IMR-90 (cell line): ENCODE measurements around the gene CEP72. TPM values are rescaled to one million over a fixed set of nuclear protein-coding genes. Genes with fewer than 3 reads are reported as not detected.

Experiments used
- ATAC-seq: fragments of 200-7000 bp; cut with Tn5 transposase; 2 replicates; pipeline ENCODE4 v1.9.1; 2020; ENCODE audit warnings: low read depth, mild to moderate bottlenecking, moderate library complexity
- BruUV-seq: library from RNA; stranded (reverse); fragments of 400-500 nt; replicated peaks from 2 replicates; lab custom pipeline; 2021; lab: Mats Ljungman, UMichigan
- CTCF ChIA-PET: fragments of 300-600 bp; formaldehyde crosslinking; extraction: SDS; loops from one replicate; lab custom pipeline; 2021; ENCODE audit warnings: antibody characterized with exemption; lab: Yijun Ruan, JAX
- POLR2A ChIA-PET: fragments of 300-600 bp; sonication (Branson Sonifier 250); formaldehyde crosslinking; loops from one replicate; lab custom pipeline; 2022; ENCODE audit warnings: antibody characterized with exemption; ENCODE audit not compliant: unreplicated experiment; lab: Charles Lee
- DNase-seq: peaks from one replicate; pipeline ENCODE4 v3.0.0; 2013
- H2AFZ ChIP-seq: replicated peaks from 2 replicates; pipeline ENCODE3; 2013; ENCODE audit warnings: low read length, mild to moderate bottlenecking; ENCODE audit not compliant: poor library complexity
- H2AK5ac ChIP-seq: 2 replicates; pipeline ENCODE4 v1.6.1; 2013; ENCODE audit warnings: low read depth, low read length, inconsistent platforms
- H2AK9ac ChIP-seq: replicated peaks from 2 replicates; pipeline ENCODE3; 2013; ENCODE audit warnings: mild to moderate bottlenecking, low read depth, low read length, moderate library complexity; ENCODE audit not compliant: poor library complexity
- H2BK120ac ChIP-seq: 2 replicates; pipeline ENCODE4 v1.6.1; 2013; ENCODE audit warnings: low read depth, low read length, inconsistent platforms
- H2BK15ac ChIP-seq: 3 replicates; pipeline ENCODE4 v1.6.1; 2013; ENCODE audit warnings: low read depth, low read length, inconsistent platforms
- H2BK20ac ChIP-seq: 2 replicates; pipeline ENCODE4 v1.6.1; 2013; ENCODE audit warnings: low read depth, mild to moderate bottlenecking, inconsistent platforms, low read length, moderate library complexity
- H2BK5ac ChIP-seq: 2 replicates; pipeline ENCODE4 v1.6.1; 2013; ENCODE audit warnings: mild to moderate bottlenecking, low read depth, low read length, inconsistent platforms; ENCODE audit not compliant: poor library complexity, severe bottlenecking
- H3K14ac ChIP-seq: replicated peaks from 2 replicates; pipeline ENCODE4 v1.6.1; 2013; ENCODE audit warnings: low read depth, low read length, inconsistent platforms
- H3K18ac ChIP-seq: 2 replicates; pipeline ENCODE4 v1.6.1; 2013; ENCODE audit warnings: low read depth, low read length, control low read depth
- H3K23ac ChIP-seq: 2 replicates; pipeline ENCODE4 v1.6.1; 2013; ENCODE audit warnings: low read depth, low read length, inconsistent platforms
- H3K27ac ChIP-seq: 2 replicates; pipeline ENCODE4 v1.5.1; 2013; ENCODE audit warnings: mild to moderate bottlenecking, control low read depth, low read length; ENCODE audit not compliant: insufficient read depth
- H3K27me3 ChIP-seq: 2 replicates; pipeline ENCODE4 v1.6.1; 2013; ENCODE audit warnings: low read length; ENCODE audit not compliant: control insufficient read depth, insufficient read depth
- H3K36me3 ChIP-seq: 2 replicates; pipeline ENCODE4 v1.6.1; 2013; ENCODE audit warnings: low read length, mixed read lengths; ENCODE audit not compliant: control insufficient read depth, insufficient read depth
- H3K4ac ChIP-seq: 2 replicates; pipeline ENCODE4 v1.6.1; 2013; ENCODE audit warnings: low read depth, low read length, inconsistent platforms
- H3K4me1 ChIP-seq: 2 replicates; pipeline ENCODE4 v1.6.1; 2013; ENCODE audit warnings: low read length, mixed read lengths; ENCODE audit not compliant: control insufficient read depth, insufficient read depth
- H3K4me2 ChIP-seq: 2 replicates; pipeline ENCODE4 v1.6.1; 2013; ENCODE audit warnings: low read depth, mild to moderate bottlenecking, control low read depth, low read length, moderate library complexity
- H3K4me3 ChIP-seq: 2 replicates; pipeline ENCODE4 v1.5.1; 2013; ENCODE audit warnings: low read depth, mild to moderate bottlenecking, control low read depth, low read length, moderate library complexity; ENCODE audit not compliant: insufficient read depth
- H3K56ac ChIP-seq: 2 replicates; pipeline ENCODE4 v1.6.1; 2013; ENCODE audit warnings: low read length, inconsistent platforms; ENCODE audit not compliant: insufficient read depth; ENCODE audit errors: extremely low read depth
- H3K79me1 ChIP-seq, 2 experiments: 2 replicates each; pipeline ENCODE4 v1.6.1; 2013; ENCODE audit warnings: low read length in 2 of 2, inconsistent platforms in 1 of 2, low read depth in 1 of 2
- H3K9ac ChIP-seq: 2 replicates; pipeline ENCODE4 v1.6.1; 2013; ENCODE audit warnings: low read depth, low read length, control low read depth
- H3K9me1 ChIP-seq: 2 replicates; pipeline ENCODE4 v1.6.1; 2013; ENCODE audit warnings: low read length, inconsistent platforms; ENCODE audit not compliant: insufficient read depth
- H3K9me3 ChIP-seq: 2 replicates; pipeline ENCODE4 v1.6.1; 2013; ENCODE audit warnings: low read length; ENCODE audit not compliant: control insufficient read depth, insufficient read depth
- H4K20me1 ChIP-seq: 2 replicates; pipeline ENCODE4 v1.6.1; 2013; ENCODE audit warnings: low read length, inconsistent platforms; ENCODE audit not compliant: insufficient read depth
- H4K5ac ChIP-seq: 2 replicates; pipeline ENCODE4 v1.6.1; 2013; ENCODE audit warnings: mild to moderate bottlenecking, low read depth, low read length, control low read depth
- H4K8ac ChIP-seq, 2 experiments: 2 replicates each; pipeline ENCODE4 v1.6.1; 2013; ENCODE audit warnings: low read depth in 2 of 2, low read length in 2 of 2, control low read depth in 1 of 2, inconsistent platforms in 1 of 2
- H4K91ac ChIP-seq: 2 replicates; pipeline ENCODE4 v1.6.1; 2013; ENCODE audit warnings: low read depth, low read length, inconsistent platforms; ENCODE audit not compliant: insufficient read depth
- FOS ChIP-seq: fragments of 150-350 bp; IDR thresholded peaks from 2 replicates; pipeline ENCODE4 v1.6.1; 2016; ENCODE audit warnings: low read depth, low read length
- MXI1 ChIP-seq: IDR thresholded peaks from 2 replicates; pipeline ENCODE4 v1.6.1; 2012; ENCODE audit warnings: low read depth, mild to moderate bottlenecking, low read length, moderate library complexity, borderline replicate concordance
- WGBS, 2 experiments: methylation state at CpG; one replicate each; pipeline versions ENCODE4 v1.1.5 to v1.1.7; 2013; ENCODE audit warnings: missing lambda C conversion rate in 2 of 2; ENCODE audit not compliant: insufficient read length in 1 of 2; ENCODE audit errors: extremely low coverage in 2 of 2; 5-methylcytosine and 5-hydroxymethylcytosine counted together
- dilution Hi-C: fragments of 300-500 bp; cut with HindIII; formaldehyde crosslinking; loops from one replicate; pipeline ENCODE4 v1.14.3; 2018; ENCODE audit warnings: low sequenced_read_pairs; ENCODE audit not compliant: unreplicated experiment
- in situ Hi-C: fragments of 300-500 bp; cut with MboI; formaldehyde crosslinking; loops from 3 replicates; pipeline ENCODE4 v1.14.3; 2019; ENCODE audit warnings: low sequenced_read_pairs, inconsistent platforms, mixed read lengths
- intact Hi-C: fragments of 100-400 bp; cut with micrococcal nuclease; formaldehyde crosslinking; loops from 2 replicates; pipeline ENCODE4 v1.10.0; 2022
- polyA plus RNA-seq, 3 experiments: library from polyadenylated mRNA; depleted of rRNA; stranded (reverse); fragments of >200 nt; gene quantifications; 2 replicates each; pipeline ENCODE4 v1.2.3, GENCODE V29; 2012; ENCODE audit warnings: low replicate concordance in 1 of 3
- total RNA-seq: library from RNA; depleted of rRNA; stranded (reverse); fragments of >200 nt; gene quantifications from 2 replicates; pipeline ENCODE4 v1.2.3, GENCODE V29; 2012

The CEP72 gene
- total and polyA plus RNA-seq, 2 of the 4 experiments (the other 2 are of a cell fraction) = 2.9 to 4.3 TPM

DNA sequence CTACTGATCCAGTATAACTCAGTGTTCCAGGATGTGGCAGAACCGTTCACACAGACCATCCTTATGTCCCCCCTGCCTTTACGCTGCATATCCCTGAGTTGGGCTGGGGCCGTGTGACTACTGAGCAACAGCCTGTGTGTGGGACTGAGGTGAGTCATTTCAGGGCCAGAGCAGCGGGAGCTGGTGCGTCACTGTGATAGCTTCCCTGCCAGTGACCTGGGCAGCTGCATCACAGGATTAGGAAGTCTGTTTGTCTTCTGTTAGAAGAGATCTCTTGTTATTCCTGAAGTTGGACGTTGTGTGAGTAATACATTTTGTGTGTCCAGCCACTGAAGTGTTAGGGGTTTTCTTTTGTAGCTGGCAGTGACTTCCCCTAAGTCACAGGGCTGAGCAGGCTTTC is 45.4 kb downstream of the CEP72 start:
- ChIA-PET POLR2A (no interaction called here), CTCF (no interaction called here)
- Histone ChIP-seq H3K4me2 (no peak overlapping the region), H2AK9ac (peak overlapping the region; percentile 52), H2BK15ac (no peak overlapping the region), H2BK120ac (no peak overlapping the region), H3K9me1 (peaks cover 6% of the 10 kb centered on the region), H4K5ac (no peak overlapping the region), H4K8ac (no peak overlapping the region), H2AK5ac (no peak overlapping the region), H3K9me3 (no peaks in the 10 kb centered on the region; the same call in 1 of the 2 replicates), H2AFZ (peak overlapping the region; percentile 74), H3K18ac (no peak overlapping the region), H3K23ac (no peak overlapping the region), H4K20me1 (no peaks in the 10 kb centered on the region), H2BK20ac (no peak overlapping the region), H3K4me1 (no peaks in the 10 kb centered on the region), H3K4ac (no peak overlapping the region), H3K27me3 (no peaks in the 10 kb centered on the region), H4K91ac (no peak overlapping the region), H3K4me3 (no peak overlapping the region), H3K36me3 (peaks cover 6% of the 10 kb centered on the region), H3K56ac (no peak overlapping the region), H3K14ac (no peak overlapping the region), H3K27ac (no peak overlapping the region), H3K9ac (no peak overlapping the region), H2BK5ac (no peak overlapping the region), H3K79me1 (no peaks in the 10 kb centered on the region)
- peak; percentile 84 for ATAC-seq
- BruUV-seq = no TSS peak
- TF ChIP-seq MXI1 (no peak), FOS (peak; percentile 48; the same call in 1 of the 2 replicates)
- dilution Hi-C loops (no loop called here), in situ Hi-C loops (no loop called here), intact Hi-C loops (no loop called here)
- 80% methylated on average over 1 of the region's 6 CpGs; no CpG with 5 or more reads in 1 of the 2 experiments for WGBS, 2 experiments
- DNase-seq = peak; percentile 93
